Choroid plexus epithelial cell (primary cell): ENCODE results near the gene ANXA2.

Experiments used
- DNase-seq: peaks from one replicate; pipeline ENCODE4 v3.0.0-alpha.2; 2010; ENCODE audit warnings: low read depth
- H3K4me3 ChIP-seq: 2 replicates; pipeline ENCODE4 v1.5.1; 2011; ENCODE audit warnings: low read depth, mild to moderate bottlenecking, control low read depth, low read length, moderate library complexity
- CTCF ChIP-seq: conservative IDR thresholded peaks from 2 replicates; pipeline ENCODE4 v1.5.1; 2011; ENCODE audit warnings: low read depth, mild to moderate bottlenecking, control low read depth, inconsistent platforms, low read length, moderate library complexity

ANXA2 gene

GRCh38 chr15:60323322-60323721 is 74.5 kb downstream of the ANXA2 start:
- no peak overlapping the region for H3K4me3 ChIP-seq
- TF ChIP-seq CTCF: no peak
- no peak for DNase-seq

GRCh38 chr15:60320365-60320764 is 77.4 kb downstream of the ANXA2 start:
- no peak overlapping the region for H3K4me3 ChIP-seq
- no peak for TF ChIP-seq CTCF
- DNase-seq: no peak

GRCh38 chr15:60318216-60318867 is 79.4 kb downstream of the ANXA2 start:
- no peak for DNase-seq
- TF ChIP-seq CTCF: no peak
- H3K4me3 ChIP-seq: no peak overlapping the region

GRCh38 chr15:60316961-60317360 is 80.8 kb downstream of the ANXA2 start:
- TF ChIP-seq CTCF: no peak
- no peak for DNase-seq
- H3K4me3 ChIP-seq: no peak overlapping the region

- no peak for TF ChIP-seq CTCF
- no peak overlapping the region for H3K4me3 ChIP-seq
- DNase-seq: no peak
These were observed 81.9 kb downstream of the ANXA2 start for GRCh38 chr15:60315878-60316277.

- DNase-seq: no peak
- no peak for TF ChIP-seq CTCF
- H3K4me3 ChIP-seq: no peak overlapping the region
These were observed 83.9 kb downstream of the ANXA2 start for GRCh38 chr15:60313906-60314305.

GRCh38 chr15:60307034-60307433 is 90.8 kb downstream of the ANXA2 start:
- TF ChIP-seq CTCF: no peak
- H3K4me3 ChIP-seq: no peak overlapping the region
- DNase-seq: no peak
